ENCODE data around the gene PICK1. TPM values are rescaled to one million over a fixed set of nuclear protein-coding genes. Genes with fewer than 3 reads are reported as not detected.

The PICK1 gene
- total RNA-seq, 4 donors from 2014 or later = 16.1 to 43.0 (median 31.6) TPM

- DNase-seq (ENCODE audit: low spot score) (no peak), ATAC-seq (ENCODE audit: low FRiP score) (no peak)
- no peak for TF ChIP-seq CTCF (IDR thresholded peaks at IDR 0.05)
Measured at GRCh38 chr22:38085056-38085455, 27.9 kb downstream of the PICK1 start.

- TF ChIP-seq CTCF (IDR thresholded peaks at IDR 0.05) = no peak
- ATAC-seq (ENCODE audit: low FRiP score) = no peak
- no peak for DNase-seq (ENCODE audit: low spot score)
Measured at GRCh38 chr22:38085501-38085900, 28.3 kb downstream of the PICK1 start.

GRCh38 chr22:38086001-38086845, 29.0 kb downstream of the PICK1 start:
- DNase-seq (ENCODE audit: low spot score) = no peak
- ATAC-seq (ENCODE audit: low FRiP score) = no peak
- TF ChIP-seq CTCF (IDR thresholded peaks at IDR 0.05) = no peak

GRCh38 chr22:38086942-38087341, 29.7 kb downstream of the PICK1 start:
- TF ChIP-seq CTCF (IDR thresholded peaks at IDR 0.05) = no peak
- DNase-seq (ENCODE audit: low spot score) = no peak
- ATAC-seq (ENCODE audit: low FRiP score) = no peak

- DNase-seq (ENCODE audit: low spot score) (no peak), ATAC-seq (ENCODE audit: low FRiP score) (peak; percentile 12)
- TF ChIP-seq CTCF (IDR thresholded peaks at IDR 0.05) = no peak
Measured at GRCh38 chr22:38087855-38088254, 30.7 kb downstream of the PICK1 start.

GRCh38 chr22:38088629-38089473, 31.6 kb downstream of the PICK1 start:
- TF ChIP-seq CTCF (IDR thresholded peaks at IDR 0.05) = no peak
- no peak for DNase-seq (ENCODE audit: low spot score)
- ATAC-seq (ENCODE audit: low FRiP score) = peak; percentile 34

All from omental fat pad (tissue), 4 donors.